PC-3 (cell line): Measurements from ENCODE around the gene ARHGAP6. TPM values are rescaled to one million over a fixed set of nuclear protein-coding genes. Genes with fewer than 3 reads are reported as not detected.

Experiments used
- ATAC-seq: fragments of 200-7000 bp; cut with Tn5 transposase; 2 replicates; pipeline ENCODE4 v1.9.1; 2020; ENCODE audit warnings: mild to moderate bottlenecking, moderate library complexity
- BruUV-seq: library from RNA; stranded (reverse); fragments of 400-500 nt; replicated peaks from 2 replicates; lab custom pipeline; 2021; lab: Mats Ljungman, UMichigan
- CTCF ChIA-PET: fragments of 300-600 bp; sonication (Branson Sonifier 250); formaldehyde crosslinking; loops from one replicate; lab custom pipeline; 2022; ENCODE audit warnings: antibody characterized with exemption; lab: Charles Lee
- POLR2A ChIA-PET: fragments of 300-600 bp; sonication (Branson Sonifier 250); formaldehyde crosslinking; loops from one replicate; lab custom pipeline; 2022; ENCODE audit warnings: antibody characterized with exemption; ENCODE audit not compliant: unreplicated experiment; lab: Charles Lee
- DNase-seq: peaks from one replicate; pipeline ENCODE4 v3.0.0-alpha.2; 2015
- H2AFZ ChIP-seq: fragments of 300-600 bp; sonication (generic); 2 replicates; pipeline ENCODE4 v1.6.0; 2016; ENCODE audit warnings: antibody characterized with exemption, low read length
- H3F3A ChIP-seq: fragments of 300-600 bp; sonication (generic); one replicate; pipeline ENCODE4 v1.6.0; 2017; ENCODE audit warnings: antibody characterized with exemption, low read length, control low read depth, mild to moderate bottlenecking; ENCODE audit not compliant: unreplicated experiment
- H3K27ac ChIP-seq: fragments of 300-600 bp; sonication (generic); 2 replicates; pipeline ENCODE4 v1.5.1; 2016; ENCODE audit warnings: mild to moderate bottlenecking, low read length
- H3K27me3 ChIP-seq: fragments of 300-600 bp; sonication (generic); 2 replicates; pipeline ENCODE4 v1.6.1; 2016; ENCODE audit warnings: low read length, mixed read lengths
- H3K36me3 ChIP-seq: fragments of 300-600 bp; sonication (generic); 2 replicates; pipeline ENCODE4 v1.6.1; 2016; ENCODE audit warnings: low read depth, mixed run types, low read length, mixed read lengths
- H3K4me1 ChIP-seq: fragments of 300-600 bp; sonication (generic); 2 replicates; pipeline ENCODE4 v1.5.1; 2016; ENCODE audit warnings: low read length; ENCODE audit not compliant: insufficient read depth
- H3K4me2 ChIP-seq: fragments of 300-600 bp; sonication (generic); 2 replicates; pipeline ENCODE4 v1.6.0; 2016; ENCODE audit warnings: low read length
- H3K4me3 ChIP-seq: fragments of 300-600 bp; sonication (generic); 2 replicates; pipeline ENCODE4 v1.5.1; 2016; ENCODE audit warnings: mild to moderate bottlenecking, low read length, mixed read lengths
- H3K79me2 ChIP-seq: fragments of 300-600 bp; sonication (generic); 2 replicates; pipeline ENCODE4 v1.6.1; 2017; ENCODE audit warnings: low read length, mixed read lengths
- H3K9ac ChIP-seq: fragments of 300-600 bp; sonication (generic); 2 replicates; pipeline ENCODE4 v1.6.0; 2016; ENCODE audit warnings: mild to moderate bottlenecking, low read length
- H3K9me2 ChIP-seq: fragments of 300-600 bp; sonication (generic); replicated peaks from 2 replicates; pipeline ENCODE4 v1.6.1; 2016; ENCODE audit warnings: mixed run types, low read length, mixed read lengths
- H3K9me3 ChIP-seq: fragments of 300-600 bp; sonication (generic); 2 replicates; pipeline ENCODE4 v1.6.1; 2016; ENCODE audit warnings: low read length, mixed read lengths
- H4K20me1 ChIP-seq: fragments of 300-600 bp; sonication (generic); 2 replicates; pipeline ENCODE4 v1.6.1; 2016; ENCODE audit warnings: low read length, mixed read lengths
- EZH2 ChIP-seq: fragments of 300-600 bp; sonication (generic); IDR thresholded peaks from one replicate; pipeline ENCODE4 v1.6.1; 2017; ENCODE audit warnings: antibody characterized with exemption, mild to moderate bottlenecking, low read length; ENCODE audit not compliant: unreplicated experiment
- EZH2phosphoT487 ChIP-seq: fragments of 300-600 bp; sonication (generic); IDR thresholded peaks from 2 replicates; pipeline ENCODE4 v1.6.1; 2018; ENCODE audit warnings: mild to moderate bottlenecking, antibody characterized with exemption, low read length, borderline replicate concordance
- intact Hi-C: fragments of 100-400 bp; cut with micrococcal nuclease; formaldehyde crosslinking; loops from 2 replicates; pipeline ENCODE4 v1.9.0; 2023
- total RNA-seq: library from RNA; depleted of rRNA; stranded (reverse); fragments of >200 nt; gene quantifications from 2 replicates; pipeline ENCODE4 v1.2.3, GENCODE V29; 2014
- TF ChIP-seq, protein P1 (sequence below): fragments of 300-600 bp; sonication (generic); conservative IDR thresholded peaks from 2 replicates; pipeline ENCODE4 v1.5.1; 2017; ENCODE audit warnings: antibody characterized with exemption, low read depth, mild to moderate bottlenecking, low read length

Gene ARHGAP6
- total RNA-seq, 1 experiment from 2014 or later: 2.8 TPM

DNA sequence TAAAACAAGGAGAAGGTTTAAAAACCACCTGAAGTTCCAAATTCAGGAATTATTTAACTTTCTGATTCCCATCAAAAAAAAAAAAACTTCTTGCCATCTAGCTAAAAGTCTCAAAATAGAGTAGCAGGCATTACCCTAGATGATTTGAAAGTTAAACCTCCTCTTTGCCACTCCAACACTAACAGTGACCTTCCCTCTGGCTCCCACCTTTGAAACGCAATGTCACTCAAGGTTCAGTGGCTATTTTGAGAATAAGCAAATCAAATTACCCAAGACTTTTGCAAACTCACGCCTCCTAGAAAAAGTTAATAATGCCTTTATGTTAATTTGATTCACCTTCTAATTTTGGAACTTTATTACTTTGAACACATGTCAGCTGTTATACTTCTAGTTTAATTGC is 103.2 kb downstream of the ARHGAP6 start:
- no peaks in the 10 kb centered on the region for H3K36me3 ChIP-seq
- TF ChIP-seq, protein P1, sequence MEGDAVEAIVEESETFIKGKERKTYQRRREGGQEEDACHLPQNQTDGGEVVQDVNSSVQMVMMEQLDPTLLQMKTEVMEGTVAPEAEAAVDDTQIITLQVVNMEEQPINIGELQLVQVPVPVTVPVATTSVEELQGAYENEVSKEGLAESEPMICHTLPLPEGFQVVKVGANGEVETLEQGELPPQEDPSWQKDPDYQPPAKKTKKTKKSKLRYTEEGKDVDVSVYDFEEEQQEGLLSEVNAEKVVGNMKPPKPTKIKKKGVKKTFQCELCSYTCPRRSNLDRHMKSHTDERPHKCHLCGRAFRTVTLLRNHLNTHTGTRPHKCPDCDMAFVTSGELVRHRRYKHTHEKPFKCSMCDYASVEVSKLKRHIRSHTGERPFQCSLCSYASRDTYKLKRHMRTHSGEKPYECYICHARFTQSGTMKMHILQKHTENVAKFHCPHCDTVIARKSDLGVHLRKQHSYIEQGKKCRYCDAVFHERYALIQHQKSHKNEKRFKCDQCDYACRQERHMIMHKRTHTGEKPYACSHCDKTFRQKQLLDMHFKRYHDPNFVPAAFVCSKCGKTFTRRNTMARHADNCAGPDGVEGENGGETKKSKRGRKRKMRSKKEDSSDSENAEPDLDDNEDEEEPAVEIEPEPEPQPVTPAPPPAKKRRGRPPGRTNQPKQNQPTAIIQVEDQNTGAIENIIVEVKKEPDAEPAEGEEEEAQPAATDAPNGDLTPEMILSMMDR: no peak
- no peak for TF ChIP-seq EZH2phosphoT487
- TF ChIP-seq EZH2: no peak
- ATAC-seq: no peak
- H3K27me3 ChIP-seq: no peaks in the 10 kb centered on the region
- H2AFZ ChIP-seq: no peak overlapping the region
- no peak overlapping the region for H3K9ac ChIP-seq
- no peak overlapping the region for H3K27ac ChIP-seq
- H3K9me3 ChIP-seq: no peaks in the 10 kb centered on the region
- H4K20me1 ChIP-seq: no peaks in the 10 kb centered on the region
- DNase-seq: no peak
- H3F3A ChIP-seq: no peaks in the 10 kb centered on the region
- POLR2A ChIA-PET: no interaction called here
- no peak overlapping the region for H3K4me2 ChIP-seq
- no TSS peak for BruUV-seq
- no peaks in the 10 kb centered on the region for H3K9me2 ChIP-seq
- CTCF ChIA-PET: no interaction called here
- no peaks in the 10 kb centered on the region for H3K79me2 ChIP-seq
- intact Hi-C loops: no loop called here
- no peak overlapping the region for H3K4me3 ChIP-seq
- H3K4me1 ChIP-seq: peaks cover 9% of the 10 kb centered on the region

DNA sequence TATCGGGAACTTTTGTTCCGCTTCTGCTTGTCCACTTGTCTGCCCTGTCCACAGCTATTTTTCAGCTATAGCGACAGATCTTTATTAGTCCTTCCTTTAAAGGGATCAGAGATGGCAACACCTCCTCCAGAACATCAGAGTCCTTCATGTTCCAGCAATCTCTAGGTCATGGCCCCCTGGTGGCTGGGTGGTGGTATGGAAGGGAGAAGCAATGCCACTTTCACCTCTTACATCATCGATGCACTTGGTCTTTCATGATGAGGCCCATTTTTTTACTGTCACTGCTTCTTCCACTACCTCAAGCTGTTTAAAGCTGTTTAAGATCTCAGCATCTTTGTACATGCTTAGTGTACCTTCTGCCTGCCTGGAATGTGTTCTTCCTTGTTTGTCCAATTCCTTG is 106.7 kb downstream of the ARHGAP6 start:
- H2AFZ ChIP-seq: no peak overlapping the region
- no peaks in the 10 kb centered on the region for H3K27me3 ChIP-seq
- no peak overlapping the region for H3K27ac ChIP-seq
- no peak overlapping the region for H3K4me3 ChIP-seq
- ChIA-PET POLR2A (no interaction called here), CTCF (no interaction called here)
- TF ChIP-seq EZH2 (no peak), EZH2phosphoT487 (no peak)
- TF ChIP-seq, protein P1: peak; percentile 59
- H3F3A ChIP-seq: no peaks in the 10 kb centered on the region
- H3K4me2 ChIP-seq: no peak overlapping the region
- no peaks in the 10 kb centered on the region for H3K79me2 ChIP-seq
- no TSS peak for BruUV-seq
- DNase-seq (peak; percentile 40), ATAC-seq (no peak)
- intact Hi-C loops: loop anchor here (10.0 kb wide), 1 partner anchor 86 kb away; no protein-coding TSS in a partner anchor
- H3K9me2 ChIP-seq: no peaks in the 10 kb centered on the region
- H3K9ac ChIP-seq: no peak overlapping the region
- no peaks in the 10 kb centered on the region for H3K36me3 ChIP-seq
- H4K20me1 ChIP-seq: no peaks in the 10 kb centered on the region
- H3K9me3 ChIP-seq: no peaks in the 10 kb centered on the region
- peaks cover 25% of the 10 kb centered on the region for H3K4me1 ChIP-seq

DNA sequence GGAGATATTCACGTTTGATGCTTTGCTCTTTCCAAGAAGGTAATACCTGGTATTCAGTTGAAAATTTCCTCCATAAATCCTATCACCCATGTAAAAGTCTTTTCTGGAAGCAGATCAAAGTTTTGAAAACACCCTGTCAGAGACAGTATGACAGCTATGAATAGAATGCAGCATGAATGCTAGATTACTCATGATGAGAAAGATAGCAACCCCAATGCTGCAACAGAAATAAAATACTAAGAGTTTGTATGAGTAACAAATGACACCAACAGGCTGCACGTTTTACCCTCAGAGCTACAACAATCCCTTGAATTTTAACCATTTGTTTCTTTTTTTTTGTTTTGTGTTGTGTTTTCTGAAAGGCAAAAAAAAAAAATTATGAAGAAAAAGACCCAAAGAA is 108.6 kb downstream of the ARHGAP6 start:
- intact Hi-C loops: loop anchor here (10.0 kb wide), 1 partner anchor 88 kb away; no protein-coding TSS in a partner anchor
- Histone ChIP-seq H3K4me3 (no peak overlapping the region), H3K4me2 (peak overlapping the region; percentile 33), H2AFZ (no peak overlapping the region), H3K27ac (peak overlapping the region; percentile 22; the same call in 1 of the 2 replicates), H3K4me1 (peaks cover 25% of the 10 kb centered on the region), H3K36me3 (no peaks in the 10 kb centered on the region), H3F3A (no peaks in the 10 kb centered on the region), H3K9me3 (no peaks in the 10 kb centered on the region), H3K9me2 (no peaks in the 10 kb centered on the region), H4K20me1 (no peaks in the 10 kb centered on the region), H3K79me2 (no peaks in the 10 kb centered on the region), H3K27me3 (no peaks in the 10 kb centered on the region), H3K9ac (no peak overlapping the region)
- DNase-seq (peak; percentile 88), ATAC-seq (peak; percentile 89)
- BruUV-seq: no TSS peak
- POLR2A ChIA-PET: interaction anchor here (0.7 kb wide), 1 partner anchor 503 kb away, joined by 21 read pairs; no protein-coding TSS in a partner anchor
- CTCF ChIA-PET: interaction anchor here (0.7 to 0.8 kb wide), 2 partner anchors 22 to 1192 kb away, joined by 7 to 8 read pairs; no protein-coding TSS in a partner anchor
- TF ChIP-seq, protein P1: no peak
- TF ChIP-seq EZH2: no peak
- TF ChIP-seq EZH2phosphoT487: no peak
